ENCODE measurements around the gene AVL9. TPM values are rescaled to one million over a fixed set of nuclear protein-coding genes. Genes with fewer than 3 reads are reported as not detected.

The AVL9 gene
- total RNA-seq, 1 donor from 2014 or later: 31.3 TPM

GRCh38 chr7:32474008-32474407, 21.3 kb upstream of the AVL9 start:
- intact Hi-C loops (cut with DNase I): no loop called here
- no peak for TF ChIP-seq CTCF (IDR thresholded peaks at IDR 0.05)
- no peak overlapping the region for H3K4me3 ChIP-seq

GRCh38 chr7:32476816-32477648, 18.3 kb upstream of the AVL9 start:
- Histone ChIP-seq H3K4me3 (no peak overlapping the region), H3K27ac (no peak overlapping the region), H3K27me3 (no peaks in the 10 kb centered on the region), H3K36me3 (no peaks in the 10 kb centered on the region), H3K9me3 (no peaks in the 10 kb centered on the region), H3K4me1 (no peaks in the 10 kb centered on the region)
- no peak for ATAC-seq
- intact Hi-C loops (cut with DNase I): no loop called here
- TF ChIP-seq CTCF (IDR thresholded peaks at IDR 0.05): no peak
- no peak for DNase-seq

More at GRCh38 chr7:32474008-32474407, 21.3 kb upstream of the AVL9 start:
- DNase-seq (no peak), ATAC-seq (no peak)
- Histone ChIP-seq H3K27ac (no peak overlapping the region), H3K36me3 (no peaks in the 10 kb centered on the region), H3K9me3 (no peaks in the 10 kb centered on the region), H3K4me1 (no peaks in the 10 kb centered on the region), H3K27me3 (no peaks in the 10 kb centered on the region)

GRCh38 chr7:32477649-32477980, 17.7 kb upstream of the AVL9 start:
- H3K4me3 ChIP-seq: no peak overlapping the region
- intact Hi-C loops (cut with DNase I): no loop called here
- no peak for TF ChIP-seq CTCF (IDR thresholded peaks at IDR 0.05)
- no peaks in the 10 kb centered on the region for H3K9me3 ChIP-seq
- no peaks in the 10 kb centered on the region for H3K36me3 ChIP-seq
- no peak overlapping the region for H3K27ac ChIP-seq
- DNase-seq: no peak
- H3K4me1 ChIP-seq: no peaks in the 10 kb centered on the region
- no peak for ATAC-seq
- no peaks in the 10 kb centered on the region for H3K27me3 ChIP-seq

GRCh38 chr7:32479574-32480200, 15.6 kb upstream of the AVL9 start:
- Histone ChIP-seq H3K27me3 (no peaks in the 10 kb centered on the region), H3K9me3 (no peaks in the 10 kb centered on the region), H3K36me3 (no peaks in the 10 kb centered on the region), H3K4me3 (no peak overlapping the region), H3K27ac (no peak overlapping the region), H3K4me1 (no peaks in the 10 kb centered on the region)
- ATAC-seq: peak; percentile 39
- peak; percentile 64 for TF ChIP-seq CTCF (IDR thresholded peaks at IDR 0.05)
- DNase-seq: no peak
- intact Hi-C loops (cut with DNase I): no loop called here

GRCh38 chr7:32481176-32481575, 14.1 kb upstream of the AVL9 start:
- H3K27me3 ChIP-seq: no peaks in the 10 kb centered on the region
- intact Hi-C loops (cut with DNase I): no loop called here
- H3K27ac ChIP-seq: no peak overlapping the region
- no peak for DNase-seq
- H3K4me3 ChIP-seq: no peak overlapping the region
- H3K36me3 ChIP-seq: peaks cover 12% of the 10 kb centered on the region
- H3K4me1 ChIP-seq: no peaks in the 10 kb centered on the region
- no peaks in the 10 kb centered on the region for H3K9me3 ChIP-seq
- no peak for TF ChIP-seq CTCF (IDR thresholded peaks at IDR 0.05)
- no peak for ATAC-seq

All from upper lobe of right lung (tissue), 1 donor.